ENCODE data around the gene POLR1A. TPM values are rescaled to one million over a fixed set of nuclear protein-coding genes. Genes with fewer than 3 reads are reported as not detected.
A peak's percentile ranks its signal among the peaks of the same experiment; 100 is the strongest.

Gene POLR1A
- total and polyA plus RNA-seq, 2 of the 13 experiments (the other 11 are each of a cell fraction or from before 2014, with no cell fraction given), result 7.2 to 39.9 TPM

DNA sequence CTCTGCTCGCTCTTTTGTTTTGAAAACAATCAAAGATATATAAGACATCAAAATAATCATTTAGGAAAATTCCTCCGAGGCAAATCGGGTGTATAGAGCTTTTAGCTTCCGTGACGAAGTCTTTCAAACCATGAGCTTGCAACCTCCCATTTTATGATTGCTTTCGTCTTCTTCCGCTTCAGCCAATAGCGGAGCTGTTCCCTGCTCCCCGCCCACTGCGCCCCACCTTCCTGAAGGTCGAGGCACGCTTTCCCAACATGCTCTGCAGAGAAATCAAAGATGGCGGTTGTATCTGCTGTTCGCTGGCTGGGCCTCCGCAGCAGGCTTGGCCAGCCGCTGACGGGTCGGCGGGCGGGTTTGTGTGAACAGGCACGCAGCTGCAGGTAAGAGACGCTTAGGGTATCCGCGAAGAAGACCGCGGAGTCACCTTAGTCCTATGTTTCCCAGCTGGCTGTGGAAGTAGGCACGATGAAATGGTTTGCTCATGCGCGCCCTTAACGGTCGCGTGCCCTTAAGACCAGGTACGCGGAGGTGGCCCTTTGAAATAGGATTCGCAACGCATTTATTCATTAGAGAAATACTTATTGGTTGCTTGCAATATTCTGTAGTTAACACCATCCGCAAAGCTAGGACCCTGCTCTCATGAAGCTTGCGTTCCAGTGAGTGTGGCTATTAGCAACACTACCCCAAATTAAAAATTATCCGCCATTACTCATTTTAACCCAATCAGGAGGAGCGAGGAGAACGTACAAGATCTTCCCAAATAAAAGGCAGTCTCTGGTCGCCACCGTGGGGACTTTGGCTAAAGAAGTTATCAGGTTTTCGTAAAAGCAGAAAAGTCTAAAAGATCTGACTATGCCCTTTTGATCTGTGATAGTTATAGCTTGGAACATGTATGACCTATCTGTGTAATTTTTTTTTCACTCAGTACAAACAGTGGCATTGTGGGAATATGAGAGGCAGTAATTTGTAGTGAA is 571 bp upstream of the POLR1A start, which contains the start of gene PTCD3 (continued):
- TF ChIP-seq, protein P1, sequence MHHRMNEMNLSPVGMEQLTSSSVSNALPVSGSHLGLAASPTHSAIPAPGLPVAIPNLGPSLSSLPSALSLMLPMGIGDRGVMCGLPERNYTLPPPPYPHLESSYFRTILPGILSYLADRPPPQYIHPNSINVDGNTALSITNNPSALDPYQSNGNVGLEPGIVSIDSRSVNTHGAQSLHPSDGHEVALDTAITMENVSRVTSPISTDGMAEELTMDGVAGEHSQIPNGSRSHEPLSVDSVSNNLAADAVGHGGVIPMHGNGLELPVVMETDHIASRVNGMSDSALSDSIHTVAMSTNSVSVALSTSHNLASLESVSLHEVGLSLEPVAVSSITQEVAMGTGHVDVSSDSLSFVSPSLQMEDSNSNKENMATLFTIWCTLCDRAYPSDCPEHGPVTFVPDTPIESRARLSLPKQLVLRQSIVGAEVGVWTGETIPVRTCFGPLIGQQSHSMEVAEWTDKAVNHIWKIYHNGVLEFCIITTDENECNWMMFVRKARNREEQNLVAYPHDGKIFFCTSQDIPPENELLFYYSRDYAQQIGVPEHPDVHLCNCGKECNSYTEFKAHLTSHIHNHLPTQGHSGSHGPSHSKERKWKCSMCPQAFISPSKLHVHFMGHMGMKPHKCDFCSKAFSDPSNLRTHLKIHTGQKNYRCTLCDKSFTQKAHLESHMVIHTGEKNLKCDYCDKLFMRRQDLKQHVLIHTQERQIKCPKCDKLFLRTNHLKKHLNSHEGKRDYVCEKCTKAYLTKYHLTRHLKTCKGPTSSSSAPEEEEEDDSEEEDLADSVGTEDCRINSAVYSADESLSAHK (CRISPR knock-in tag; IDR thresholded peaks at IDR 0.05; ENCODE audit: borderline replicate concordance), result no peak
- TF ChIP-seq ZNF672 (CRISPR knock-in tag; IDR thresholded peaks at IDR 0.05) (no peak), ONECUT2 (CRISPR knock-in tag; IDR thresholded peaks at IDR 0.05) (no peak), ARHGAP35 (CRISPR knock-in tag; IDR thresholded peaks at IDR 0.05; ENCODE audit: borderline replicate concordance) (no peak), SNAPC2 (CRISPR knock-in tag; IDR thresholded peaks at IDR 0.05) (peak; percentile 69; the same call in 1 of the 2 replicates), ZNF768 (CRISPR knock-in tag; IDR thresholded peaks at IDR 0.05) (peak; percentile 72; the same call in 1 of the 2 replicates), ZNF292 (CRISPR knock-in tag; IDR thresholded peaks at IDR 0.05; ENCODE audit: borderline replicate concordance, low read depth) (peak; percentile 39; the same call in 1 of the 2 replicates), ZNF17 (CRISPR knock-in tag; IDR thresholded peaks at IDR 0.05) (no peak), SRY (CRISPR knock-in tag; IDR thresholded peaks at IDR 0.05) (peak; percentile 97), FOSL2 (CRISPR knock-in tag; IDR thresholded peaks at IDR 0.05) (peak; percentile 55), FOXM1 (CRISPR knock-in tag; IDR thresholded peaks at IDR 0.05) (no peak), CBX1 (IDR thresholded peaks at IDR 0.05; ENCODE audit: low read depth) (no peak)
- TF ChIP-seq, protein P2, sequence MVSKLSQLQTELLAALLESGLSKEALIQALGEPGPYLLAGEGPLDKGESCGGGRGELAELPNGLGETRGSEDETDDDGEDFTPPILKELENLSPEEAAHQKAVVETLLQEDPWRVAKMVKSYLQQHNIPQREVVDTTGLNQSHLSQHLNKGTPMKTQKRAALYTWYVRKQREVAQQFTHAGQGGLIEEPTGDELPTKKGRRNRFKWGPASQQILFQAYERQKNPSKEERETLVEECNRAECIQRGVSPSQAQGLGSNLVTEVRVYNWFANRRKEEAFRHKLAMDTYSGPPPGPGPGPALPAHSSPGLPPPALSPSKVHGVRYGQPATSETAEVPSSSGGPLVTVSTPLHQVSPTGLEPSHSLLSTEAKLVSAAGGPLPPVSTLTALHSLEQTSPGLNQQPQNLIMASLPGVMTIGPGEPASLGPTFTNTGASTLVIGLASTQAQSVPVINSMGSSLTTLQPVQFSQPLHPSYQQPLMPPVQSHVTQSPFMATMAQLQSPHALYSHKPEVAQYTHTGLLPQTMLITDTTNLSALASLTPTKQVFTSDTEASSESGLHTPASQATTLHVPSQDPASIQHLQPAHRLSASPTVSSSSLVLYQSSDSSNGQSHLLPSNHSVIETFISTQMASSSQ (IDR thresholded peaks at IDR 0.05; ENCODE audit: low read depth), result no peak
- TF ChIP-seq, protein P2 (CRISPR knock-in tag; IDR thresholded peaks at IDR 0.05; ENCODE audit: borderline replicate concordance), result no peak; the same call in 1 of the 2 replicates
- TF ChIP-seq, protein P3, sequence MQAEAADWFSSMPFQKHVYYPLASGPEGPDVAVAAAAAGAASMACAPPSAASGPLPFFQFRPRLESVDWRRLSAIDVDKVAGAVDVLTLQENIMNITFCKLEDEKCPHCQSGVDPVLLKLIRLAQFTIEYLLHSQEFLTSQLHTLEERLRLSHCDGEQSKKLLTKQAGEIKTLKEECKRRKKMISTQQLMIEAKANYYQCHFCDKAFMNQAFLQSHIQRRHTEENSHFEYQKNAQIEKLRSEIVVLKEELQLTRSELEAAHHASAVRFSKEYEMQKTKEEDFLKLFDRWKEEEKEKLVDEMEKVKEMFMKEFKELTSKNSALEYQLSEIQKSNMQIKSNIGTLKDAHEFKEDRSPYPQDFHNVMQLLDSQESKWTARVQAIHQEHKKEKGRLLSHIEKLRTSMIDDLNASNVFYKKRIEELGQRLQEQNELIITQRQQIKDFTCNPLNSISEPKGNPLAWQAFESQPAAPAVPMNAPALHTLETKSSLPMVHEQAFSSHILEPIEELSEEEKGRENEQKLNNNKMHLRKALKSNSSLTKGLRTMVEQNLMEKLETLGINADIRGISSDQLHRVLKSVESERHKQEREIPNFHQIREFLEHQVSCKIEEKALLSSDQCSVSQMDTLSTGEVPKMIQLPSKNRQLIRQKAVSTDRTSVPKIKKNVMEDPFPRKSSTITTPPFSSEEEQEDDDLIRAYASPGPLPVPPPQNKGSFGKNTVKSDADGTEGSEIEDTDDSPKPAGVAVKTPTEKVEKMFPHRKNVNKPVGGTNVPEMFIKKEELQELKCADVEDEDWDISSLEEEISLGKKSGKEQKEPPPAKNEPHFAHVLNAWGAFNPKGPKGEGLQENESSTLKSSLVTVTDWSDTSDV (CRISPR knock-in tag; IDR thresholded peaks at IDR 0.05), result peak; percentile 24; the same call in 1 of the 2 replicates
- TF ChIP-seq, protein P4, sequence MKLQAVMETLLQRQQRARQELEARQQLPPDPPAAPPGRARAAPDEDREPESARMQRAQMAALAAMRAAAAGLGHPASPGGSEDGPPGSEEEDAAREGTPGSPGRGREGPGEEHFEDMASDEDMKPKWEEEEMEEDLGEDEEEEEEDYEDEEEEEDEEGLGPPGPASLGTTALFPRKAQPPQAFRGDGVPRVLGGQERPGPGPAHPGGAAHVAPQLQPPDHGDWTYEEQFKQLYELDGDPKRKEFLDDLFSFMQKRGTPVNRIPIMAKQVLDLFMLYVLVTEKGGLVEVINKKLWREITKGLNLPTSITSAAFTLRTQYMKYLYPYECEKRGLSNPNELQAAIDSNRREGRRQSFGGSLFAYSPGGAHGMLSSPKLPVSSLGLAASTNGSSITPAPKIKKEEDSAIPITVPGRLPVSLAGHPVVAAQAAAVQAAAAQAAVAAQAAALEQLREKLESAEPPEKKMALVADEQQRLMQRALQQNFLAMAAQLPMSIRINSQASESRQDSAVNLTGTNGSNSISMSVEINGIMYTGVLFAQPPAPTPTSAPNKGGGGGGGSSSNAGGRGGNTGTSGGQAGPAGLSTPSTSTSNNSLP (IDR thresholded peaks at IDR 0.05; ENCODE audit: low read depth, low read length), result no peak; the same call in 1 of the 2 replicates
